ENCODE results near the gene FGF2.
"Not testable (repeated sequence)": the region's sequence is repeated elsewhere in the genome, so short reads cannot be mapped to it uniquely, and the experiment has no call there.

The FGF2 gene

GRCh38 chr4:122826553-122827257, at the start of gene FGF2:
TSS of gene FGF2 (plus strand) at chr4:122826831. CDS start at chr4:122827175, 344 bp downstream.
- FAIRE-seq, result no peak

- no peak for FAIRE-seq
These were observed 49.7 kb upstream of the FGF2 start for GRCh38 chr4:122776916-122777315.

GRCh38 chr4:122777846-122778673, 48.6 kb upstream of the FGF2 start:
- FAIRE-seq, result peak; percentile 41

GRCh38 chr4:122781486-122781885, 45.1 kb upstream of the FGF2 start:
- FAIRE-seq, result no peak

- peak; percentile 99 for FAIRE-seq
These were observed 43.1 kb upstream of the FGF2 start for GRCh38 chr4:122783301-122784215.

- no peak for FAIRE-seq
These were observed 42.4 kb upstream of the FGF2 start for GRCh38 chr4:122784261-122784660.

GRCh38 chr4:122785099-122785498, 41.5 kb upstream of the FGF2 start:
- no peak for FAIRE-seq

- FAIRE-seq, result peak; percentile 91
These were observed 40.3 kb upstream of the FGF2 start for GRCh38 chr4:122786296-122786695.

GRCh38 chr4:122786920-122787319, 39.7 kb upstream of the FGF2 start:
- not testable (repeated sequence) for FAIRE-seq

- no peak for FAIRE-seq
These were observed 38.7 kb upstream of the FGF2 start for GRCh38 chr4:122787940-122788339.

GRCh38 chr4:122788935-122789334, 37.7 kb upstream of the FGF2 start:
- FAIRE-seq, result no peak

- no peak for FAIRE-seq
These were observed 32.8 kb upstream of the FGF2 start for GRCh38 chr4:122793811-122794210.

GRCh38 chr4:122796801-122797404, 29.7 kb upstream of the FGF2 start:
- no peak for FAIRE-seq

- no peak for FAIRE-seq
These were observed 29.1 kb upstream of the FGF2 start for GRCh38 chr4:122797405-122798094.

GRCh38 chr4:122798101-122798500, 28.5 kb upstream of the FGF2 start:
- FAIRE-seq, result peak; percentile 97

- no peak for FAIRE-seq
These were observed 27.7 kb upstream of the FGF2 start for GRCh38 chr4:122798917-122799316.

- no peak for FAIRE-seq
These were observed 22.8 kb upstream of the FGF2 start for GRCh38 chr4:122803788-122804208.

- FAIRE-seq, result peak; percentile 50
These were observed 19.5 kb upstream of the FGF2 start for GRCh38 chr4:122806981-122807679.

- FAIRE-seq, result no peak
These were observed 16.0 kb upstream of the FGF2 start for GRCh38 chr4:122810669-122811068.

- not testable (repeated sequence) for FAIRE-seq
These were observed 14.8 kb upstream of the FGF2 start for GRCh38 chr4:122811781-122812180.

GRCh38 chr4:122812823-122813222, 13.8 kb upstream of the FGF2 start:
- not testable (repeated sequence) for FAIRE-seq
